ENCODE data around the gene THSD1.

DNA sequence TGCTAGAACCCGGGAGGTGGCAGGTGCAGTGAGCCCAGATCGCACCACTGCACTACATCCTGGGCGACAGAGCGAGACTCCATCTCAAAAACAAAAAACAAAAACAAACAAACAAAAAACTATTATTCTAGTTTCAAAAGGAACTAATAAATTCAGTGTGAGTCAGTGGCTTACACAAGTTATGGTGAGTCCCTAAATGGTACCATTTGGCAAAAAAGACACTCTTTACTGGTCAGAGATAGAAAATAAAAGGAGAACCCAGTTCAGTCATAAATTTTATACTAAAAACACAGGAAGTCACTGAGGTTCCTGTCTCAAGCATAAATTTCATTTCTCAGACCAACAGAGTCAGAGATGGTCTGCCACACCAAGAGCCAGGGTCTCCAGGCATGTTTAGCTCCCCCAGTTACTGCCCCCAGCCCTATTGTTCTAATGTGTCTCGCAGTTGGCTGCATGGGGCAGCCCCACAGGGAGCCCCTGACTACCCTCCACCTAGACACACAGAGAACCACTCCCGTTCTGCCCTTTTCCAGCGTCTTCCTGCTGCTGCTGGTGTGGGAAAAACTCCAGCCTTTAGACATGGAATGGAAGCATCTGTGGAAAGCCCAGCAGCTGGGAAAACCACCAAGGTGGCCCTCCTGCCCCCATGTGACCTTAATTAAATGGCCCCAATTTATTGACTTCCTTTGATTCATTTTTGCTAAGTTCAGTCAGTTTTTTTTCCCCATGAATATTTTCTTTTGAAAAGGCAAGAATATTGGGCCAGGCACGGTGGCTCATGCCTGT lies 12.2 kb downstream of the THSD1 start:
- TF ChIP-seq, protein P1, sequence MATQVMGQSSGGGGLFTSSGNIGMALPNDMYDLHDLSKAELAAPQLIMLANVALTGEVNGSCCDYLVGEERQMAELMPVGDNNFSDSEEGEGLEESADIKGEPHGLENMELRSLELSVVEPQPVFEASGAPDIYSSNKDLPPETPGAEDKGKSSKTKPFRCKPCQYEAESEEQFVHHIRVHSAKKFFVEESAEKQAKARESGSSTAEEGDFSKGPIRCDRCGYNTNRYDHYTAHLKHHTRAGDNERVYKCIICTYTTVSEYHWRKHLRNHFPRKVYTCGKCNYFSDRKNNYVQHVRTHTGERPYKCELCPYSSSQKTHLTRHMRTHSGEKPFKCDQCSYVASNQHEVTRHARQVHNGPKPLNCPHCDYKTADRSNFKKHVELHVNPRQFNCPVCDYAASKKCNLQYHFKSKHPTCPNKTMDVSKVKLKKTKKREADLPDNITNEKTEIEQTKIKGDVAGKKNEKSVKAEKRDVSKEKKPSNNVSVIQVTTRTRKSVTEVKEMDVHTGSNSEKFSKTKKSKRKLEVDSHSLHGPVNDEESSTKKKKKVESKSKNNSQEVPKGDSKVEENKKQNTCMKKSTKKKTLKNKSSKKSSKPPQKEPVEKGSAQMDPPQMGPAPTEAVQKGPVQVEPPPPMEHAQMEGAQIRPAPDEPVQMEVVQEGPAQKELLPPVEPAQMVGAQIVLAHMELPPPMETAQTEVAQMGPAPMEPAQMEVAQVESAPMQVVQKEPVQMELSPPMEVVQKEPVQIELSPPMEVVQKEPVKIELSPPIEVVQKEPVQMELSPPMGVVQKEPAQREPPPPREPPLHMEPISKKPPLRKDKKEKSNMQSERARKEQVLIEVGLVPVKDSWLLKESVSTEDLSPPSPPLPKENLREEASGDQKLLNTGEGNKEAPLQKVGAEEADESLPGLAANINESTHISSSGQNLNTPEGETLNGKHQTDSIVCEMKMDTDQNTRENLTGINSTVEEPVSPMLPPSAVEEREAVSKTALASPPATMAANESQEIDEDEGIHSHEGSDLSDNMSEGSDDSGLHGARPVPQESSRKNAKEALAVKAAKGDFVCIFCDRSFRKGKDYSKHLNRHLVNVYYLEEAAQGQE (IDR thresholded peaks at IDR 0.05; ENCODE audit: insufficient read depth in 1 of 2, low read depth in 2 of 2, low read length in 2 of 2), result no peak
- TF ChIP-seq SIN3A (IDR thresholded peaks at IDR 0.05; ENCODE audit: borderline replicate concordance, insufficient read depth, low read length) (no peak), TAF1 (IDR thresholded peaks at IDR 0.05; ENCODE audit: borderline replicate concordance, insufficient read depth, low read length) (no peak), POLR2AphosphoS5 (IDR thresholded peaks at IDR 0.05; ENCODE audit: low read depth, low read length) (no peak)

All from PFSK-1 (cell line).